Activated CD4-positive, CD25-positive, alpha-beta regulatory T cell treated with anti-CD3 and anti-CD28 coated beads, Interleukin-2, amount 50 U/mL, for 72 hours (primary cell): ENCODE results near the gene CSNK2A3.
"Not testable (repeated sequence)": the region's sequence is repeated elsewhere in the genome, so short reads cannot be mapped to it uniquely, and the experiment has no call there.

ENCODE experiments used
- DNase-seq: peaks from one replicate; pipeline ENCODE4 v3.0.0; 2021

The CSNK2A3 gene

DNA sequence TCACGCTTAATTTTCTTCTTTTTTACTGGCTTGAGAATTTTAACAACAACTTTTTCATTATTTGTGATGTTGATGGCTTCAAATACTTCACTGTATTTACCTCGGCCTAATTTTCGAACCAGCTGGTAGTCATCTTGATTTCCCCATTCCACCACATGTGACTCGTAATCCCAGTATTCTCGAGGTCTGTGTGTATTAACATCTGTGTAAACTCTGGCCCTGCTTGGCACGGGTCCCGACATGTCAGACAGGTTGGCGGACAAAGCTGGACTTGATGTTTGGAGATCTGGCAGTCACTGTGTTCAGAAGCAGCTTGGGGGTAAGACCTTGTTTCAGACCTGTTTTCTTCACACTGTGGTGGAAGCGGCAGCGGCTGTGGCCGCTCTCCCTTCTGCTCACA lies at the start of gene CSNK2A3:
TSS of gene CSNK2A3 (minus strand) at position 373 of the 400 bp plus-strand sequence. CDS start at position 242, 131 bp downstream.
- not testable (repeated sequence) for DNase-seq

DNA sequence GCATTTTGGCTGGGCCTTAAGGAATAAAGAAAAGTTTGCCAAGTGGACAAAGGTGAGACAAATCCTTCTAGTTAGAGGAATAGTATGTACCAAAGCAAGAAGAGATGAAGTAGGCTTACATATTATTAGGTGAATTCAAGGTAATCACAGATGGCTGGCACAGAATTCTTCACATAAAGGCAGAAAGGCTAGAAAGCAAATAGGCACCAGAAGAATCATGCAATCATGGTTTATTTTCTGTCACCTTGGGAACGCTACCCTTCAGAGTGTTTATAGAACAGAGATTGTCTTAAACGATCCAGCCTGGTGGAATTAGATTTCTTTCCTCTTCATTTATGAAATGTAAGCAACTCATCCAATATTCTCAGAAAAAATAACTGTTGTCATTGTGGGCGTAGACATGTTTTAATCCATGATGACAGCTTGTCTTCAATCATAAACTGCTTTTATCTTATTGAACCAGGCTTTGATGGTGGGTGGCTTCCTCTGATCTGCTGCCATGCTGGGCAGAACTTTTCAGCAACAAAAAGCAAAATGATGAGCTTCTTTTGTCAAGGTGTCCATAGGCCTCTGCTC lies 49.0 kb upstream of the CSNK2A3 start:
- no peak for DNase-seq

DNA sequence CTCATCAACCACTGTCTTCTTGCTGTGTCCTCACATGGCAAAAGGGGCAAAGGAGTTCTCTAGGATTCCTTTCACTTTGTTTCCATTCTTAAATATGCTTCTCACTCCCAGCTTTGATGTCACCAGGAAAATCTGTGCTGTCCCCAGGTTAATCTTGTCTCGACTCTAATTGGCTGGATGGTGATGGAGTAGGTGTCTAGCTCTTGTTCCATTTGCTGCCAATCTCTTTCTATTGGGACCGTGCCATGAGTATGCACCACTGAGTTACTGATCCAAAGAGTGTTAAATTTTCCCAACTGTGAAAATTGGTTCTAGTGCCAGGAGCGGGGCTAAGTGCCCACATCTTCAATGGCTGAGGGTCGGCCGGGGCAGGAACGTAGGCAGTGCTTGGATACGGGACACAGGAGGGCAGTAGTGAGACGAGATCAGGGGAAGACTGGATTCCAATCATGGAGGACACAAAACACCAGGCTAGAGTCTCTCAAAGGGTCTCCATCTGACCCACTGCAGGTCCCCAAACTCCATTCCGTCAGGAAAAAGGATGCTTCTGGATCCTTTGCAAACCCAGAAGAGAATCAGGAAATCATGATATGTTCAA lies 47.7 kb upstream of the CSNK2A3 start:
- DNase-seq, result no peak

DNA sequence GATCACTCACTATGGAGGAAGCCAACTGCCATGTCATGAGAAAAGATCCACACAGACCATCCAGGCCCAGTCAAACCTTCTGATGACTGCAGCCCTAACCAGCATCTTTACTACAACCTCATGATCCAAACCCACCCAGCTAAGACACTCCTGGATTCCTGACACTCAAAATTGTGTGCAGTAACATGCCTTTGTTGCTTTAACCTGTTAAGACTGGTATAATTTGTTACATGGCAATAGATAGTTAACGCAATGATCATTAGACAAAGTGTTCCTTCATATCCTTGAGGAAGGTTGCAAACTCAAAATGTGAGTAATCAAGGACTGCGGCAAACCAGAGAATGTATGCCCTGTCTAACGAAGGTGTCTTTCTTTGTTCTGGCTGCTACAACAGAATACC lies 47.1 kb upstream of the CSNK2A3 start:
- no peak for DNase-seq

DNA sequence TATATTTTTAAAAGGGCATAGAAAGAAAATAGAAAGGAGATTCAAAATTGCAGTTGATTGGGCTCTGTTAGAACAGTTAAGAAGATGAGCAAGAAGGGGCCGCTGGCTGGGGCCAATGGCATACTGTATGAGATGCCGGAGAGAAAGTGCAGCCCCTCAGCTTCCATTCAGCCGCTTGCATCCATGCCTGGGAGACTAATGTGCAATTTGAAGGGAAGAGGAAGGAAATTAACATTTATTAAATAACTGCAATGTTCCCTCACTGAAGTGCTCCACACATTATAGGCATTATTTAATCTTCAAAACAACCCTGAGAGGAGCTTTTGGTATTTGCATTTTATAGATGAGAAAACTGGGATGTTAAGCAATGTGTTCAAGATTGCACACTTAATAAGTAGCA lies 44.7 kb upstream of the CSNK2A3 start:
- DNase-seq, result no peak

DNA sequence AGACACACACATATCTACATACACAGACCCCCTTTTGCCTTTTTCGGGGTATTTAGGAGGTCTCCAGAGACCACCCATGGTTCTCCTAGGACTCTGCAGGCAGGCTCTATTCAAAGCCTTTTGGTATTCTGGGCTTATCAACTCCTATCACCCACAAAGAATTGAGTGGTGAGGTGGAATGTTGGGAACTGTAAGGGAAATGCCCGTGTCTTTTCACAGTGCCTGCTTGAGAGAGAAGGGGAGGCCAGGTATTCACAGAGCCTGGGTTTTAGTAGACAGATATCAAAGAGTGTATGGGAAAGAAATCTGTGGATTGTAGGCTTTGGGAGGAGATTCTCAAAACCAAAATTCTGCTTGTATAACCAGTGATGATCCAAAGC lies 44.0 kb upstream of the CSNK2A3 start:
- DNase-seq, result no peak

DNA sequence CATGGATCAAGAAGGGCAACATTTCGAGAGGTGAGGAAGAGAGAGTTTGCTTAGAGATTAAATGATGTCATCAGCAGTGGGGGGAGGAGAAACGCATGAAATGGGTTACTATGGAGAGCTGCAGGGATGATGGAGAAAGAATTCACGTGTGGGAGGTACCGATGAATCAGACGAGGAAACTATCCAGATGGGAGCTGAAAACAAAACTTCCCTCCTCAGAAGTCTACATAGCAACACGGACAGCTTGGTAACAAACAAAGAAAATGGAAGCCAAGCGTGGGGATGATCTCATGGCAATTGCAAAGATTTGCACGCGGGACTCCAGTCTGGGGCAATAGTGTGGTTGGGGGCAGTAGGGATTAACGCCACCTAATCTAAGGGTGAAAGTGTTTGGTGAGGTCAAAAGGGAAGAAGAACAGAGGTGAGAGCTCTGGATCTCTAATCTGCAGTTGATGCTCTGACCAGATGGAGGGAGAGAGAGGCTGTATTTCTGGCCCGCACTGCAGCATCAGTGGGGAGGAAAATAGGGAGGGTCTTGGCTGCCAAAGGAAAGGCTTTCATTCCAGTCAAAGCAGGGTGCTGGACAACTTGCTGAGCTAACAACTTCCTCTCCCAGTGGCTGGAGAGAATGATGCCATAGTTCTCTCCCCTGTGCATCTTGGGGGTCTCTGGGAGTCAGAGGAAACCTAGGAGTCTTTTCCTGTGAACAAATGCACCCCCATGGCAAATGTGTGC lies 43.4 kb upstream of the CSNK2A3 start:
- DNase-seq, result no peak

DNA sequence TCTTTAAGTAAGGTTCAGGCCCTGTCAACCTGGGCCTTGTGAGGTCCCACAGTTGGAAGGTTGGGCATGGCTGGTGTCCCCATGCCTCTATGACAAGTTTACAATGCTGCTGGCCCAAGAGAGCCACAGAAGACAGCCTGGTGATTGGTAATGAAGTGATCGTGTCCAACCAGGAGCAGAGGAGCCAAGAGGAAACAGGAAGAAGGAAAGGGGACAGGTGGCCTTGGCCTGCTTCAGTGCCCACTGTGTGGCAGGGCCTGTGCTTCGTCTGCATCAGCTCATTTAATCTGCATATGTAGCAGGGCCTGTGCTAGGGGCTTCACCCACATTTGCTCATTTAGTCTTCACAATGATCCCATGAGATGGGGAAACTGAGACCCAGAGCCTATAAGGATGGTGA lies 42.1 kb upstream of the CSNK2A3 start:
- no peak for DNase-seq

DNA sequence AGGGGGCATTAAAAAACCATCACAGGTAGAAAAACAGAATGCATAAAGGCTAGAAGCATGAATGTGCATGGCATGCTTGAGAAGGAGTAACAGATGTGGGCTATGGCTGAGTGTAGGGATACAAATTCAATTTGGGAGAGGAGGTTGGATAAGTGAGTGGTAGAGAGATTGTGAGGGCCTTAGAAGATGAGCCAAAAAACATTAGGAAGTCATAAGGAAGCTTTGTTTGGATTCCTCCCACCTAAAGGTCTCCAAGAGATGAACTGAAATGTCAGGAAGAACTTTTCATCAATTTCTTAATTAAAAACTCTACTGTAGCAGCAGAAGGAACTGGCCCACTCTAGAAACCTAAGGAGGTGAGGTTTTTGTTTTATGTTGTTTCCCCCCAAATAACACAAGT lies 41.2 kb upstream of the CSNK2A3 start:
- DNase-seq, result no peak

DNA sequence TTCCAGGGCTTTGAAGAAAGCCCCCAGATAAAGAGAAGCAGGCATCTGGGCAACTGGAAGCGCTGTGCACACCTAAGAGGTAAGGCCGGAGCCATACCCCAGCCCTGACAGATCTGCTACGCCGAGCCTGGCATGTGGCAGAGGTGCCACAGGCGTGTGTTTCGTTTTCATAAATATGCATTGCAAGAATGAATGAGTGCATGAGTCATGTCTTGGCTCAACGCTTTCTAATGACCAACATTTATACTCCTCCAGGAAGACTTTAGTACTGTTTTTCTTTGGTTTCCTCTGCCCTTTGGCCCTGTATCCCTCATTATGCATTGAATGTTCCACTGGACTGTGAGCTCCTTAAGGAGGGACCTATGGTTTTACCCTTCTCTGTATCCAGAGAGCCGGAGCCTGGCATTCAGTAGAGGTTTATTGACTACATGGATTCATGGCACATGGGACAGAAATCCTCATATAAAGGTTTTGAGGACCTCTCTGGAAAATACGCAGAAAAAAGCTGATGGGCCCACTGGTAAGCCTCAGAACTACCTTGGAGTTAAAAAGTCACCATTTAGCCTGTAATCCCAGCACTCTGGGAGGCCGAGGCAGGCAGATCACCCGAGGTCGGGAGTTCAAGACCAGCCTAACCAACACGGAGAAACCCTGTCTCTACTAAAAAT lies 38.9 kb upstream of the CSNK2A3 start:
- DNase-seq, result no peak

DNA sequence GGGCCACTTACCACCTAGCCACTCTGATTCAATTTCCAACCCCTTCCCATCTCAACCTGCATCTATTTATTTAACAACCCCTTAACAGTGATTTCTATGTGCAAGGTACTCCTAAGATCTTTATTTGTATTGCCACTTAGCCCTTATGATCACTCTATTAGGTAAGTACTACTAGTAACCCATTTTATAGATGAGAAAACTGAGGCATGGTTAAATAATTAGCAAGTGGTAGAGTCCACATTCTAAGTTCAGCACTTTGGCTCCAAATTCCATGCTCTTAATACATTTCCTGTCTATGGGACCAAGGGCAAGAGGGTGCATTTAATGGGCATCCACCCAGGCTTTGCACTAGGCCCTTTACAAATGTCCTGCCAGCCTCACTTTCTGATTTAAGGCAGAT lies 38.1 kb upstream of the CSNK2A3 start:
- no peak for DNase-seq

DNA sequence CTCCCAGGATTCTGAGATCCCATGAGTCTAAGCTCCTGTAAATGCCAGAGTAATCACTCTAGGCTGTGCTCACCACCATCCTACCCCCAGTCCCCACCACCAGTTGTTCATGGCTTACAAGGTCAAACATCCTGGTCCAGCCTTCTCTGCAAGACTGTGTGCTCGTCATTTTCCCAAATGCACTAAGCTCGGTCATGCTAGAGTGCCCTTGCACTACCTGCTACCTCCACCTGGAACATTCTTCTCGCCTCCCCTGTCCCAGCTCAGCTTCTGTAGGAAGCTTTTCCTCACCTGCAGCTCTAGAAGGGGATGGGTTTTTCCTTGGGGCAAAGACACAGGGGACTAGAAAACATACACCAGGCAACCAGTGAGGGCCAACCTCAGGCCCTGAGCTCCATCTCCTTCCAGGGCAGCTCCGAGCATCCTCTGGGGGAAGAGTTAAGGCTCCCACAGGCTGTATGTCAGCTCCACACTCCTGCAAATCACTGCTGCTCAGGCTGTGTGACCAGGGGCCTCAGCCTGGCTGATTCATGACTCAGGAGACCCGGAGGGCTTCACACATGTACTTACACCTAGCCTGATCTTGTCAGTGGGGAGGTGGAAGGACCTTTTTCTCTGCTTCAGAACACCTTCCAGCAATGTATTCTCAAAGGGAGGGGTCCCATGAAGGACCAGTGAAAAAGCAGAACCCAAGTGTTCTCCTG lies 37.2 kb upstream of the CSNK2A3 start:
- DNase-seq, result no peak

DNA sequence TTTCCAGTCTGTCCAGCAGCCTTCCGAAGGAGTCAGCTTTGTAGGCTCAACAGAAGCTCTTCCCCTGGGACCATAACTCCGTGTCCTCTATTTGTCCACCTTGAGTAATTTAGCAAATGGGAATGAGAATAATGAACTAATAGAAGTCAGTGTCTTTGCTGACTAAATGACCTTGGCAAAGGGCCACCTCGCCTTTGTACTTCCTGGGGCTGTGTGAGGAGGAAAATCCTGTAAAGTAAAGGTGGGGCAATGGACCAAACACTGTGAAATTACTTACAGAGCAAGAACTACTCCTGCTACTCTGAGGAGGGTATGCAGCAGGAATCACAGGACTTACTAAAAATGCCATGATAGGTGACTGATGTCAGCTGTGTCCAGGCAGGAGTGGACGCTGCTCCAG lies 36.2 kb upstream of the CSNK2A3 start:
- no peak for DNase-seq

DNA sequence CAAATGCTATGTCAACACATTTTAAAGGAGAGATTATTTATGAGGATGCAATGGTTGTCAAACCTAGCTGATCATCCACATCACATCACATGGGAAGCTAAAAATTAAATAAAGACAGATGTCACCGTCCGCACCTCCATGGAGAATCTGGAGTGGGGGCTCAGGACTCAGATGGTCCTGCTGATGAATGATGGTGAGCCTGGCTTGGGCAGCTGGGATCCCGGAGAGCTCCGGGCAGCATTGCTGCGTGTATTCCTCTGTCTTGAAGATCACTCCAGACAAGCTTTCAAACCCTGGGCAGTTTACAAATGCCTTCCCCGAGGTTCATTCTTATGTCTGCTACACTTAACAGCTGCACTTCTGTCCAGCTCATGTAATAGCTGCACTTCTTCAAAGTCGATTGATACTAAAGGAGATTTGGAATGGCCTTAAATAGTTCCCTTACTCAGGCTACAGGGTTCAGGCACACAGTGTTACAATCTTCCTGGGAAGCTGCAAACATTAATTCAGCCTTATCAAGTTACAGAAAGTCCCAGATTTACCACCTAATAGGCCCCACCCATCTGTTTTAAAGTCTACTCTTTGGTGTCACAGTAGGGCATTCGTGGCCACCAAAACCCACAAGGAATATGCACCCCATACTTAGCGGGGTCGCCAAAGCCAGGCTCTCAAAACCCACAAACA lies 34.7 kb upstream of the CSNK2A3 start:
- DNase-seq, result no peak

DNA sequence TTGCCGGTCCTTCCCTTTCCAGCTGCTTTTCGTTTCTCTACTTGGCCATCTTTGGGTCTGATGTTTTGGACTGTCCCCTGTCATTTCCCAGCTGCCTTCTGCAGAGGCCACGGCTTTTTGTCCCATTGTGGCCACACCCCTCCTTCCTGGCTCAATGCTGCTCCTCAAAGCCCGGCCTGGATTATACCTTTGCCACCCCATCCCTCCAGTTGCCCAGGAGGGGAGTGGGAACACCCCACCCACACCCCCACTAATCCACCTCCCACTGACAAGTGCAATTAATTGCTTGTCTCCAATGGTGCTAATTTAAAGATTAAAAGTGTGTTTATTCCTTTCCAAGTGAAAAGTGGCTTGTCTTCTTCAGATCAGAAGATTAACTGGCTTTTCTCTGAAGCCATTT lies 34.2 kb upstream of the CSNK2A3 start:
- DNase-seq, result no peak

DNA sequence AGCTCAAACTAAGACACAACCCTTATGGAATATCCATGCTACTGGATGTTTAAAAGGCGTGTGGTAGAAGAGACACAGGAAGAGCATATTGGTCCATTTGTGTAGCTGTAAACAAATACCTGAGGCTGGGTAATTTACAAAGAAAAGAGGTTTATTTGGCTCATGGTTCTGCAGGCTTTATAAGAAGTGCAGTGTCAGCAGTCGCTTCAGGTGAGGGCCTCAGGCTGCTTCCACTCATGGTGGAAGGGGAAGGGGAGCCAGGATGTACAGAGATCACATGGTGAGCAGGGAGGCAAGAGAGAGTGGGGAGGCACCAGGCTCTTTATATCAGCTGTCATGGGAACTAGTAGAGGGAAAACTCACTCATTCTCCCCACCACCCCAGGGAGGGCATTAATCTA lies 31.8 kb upstream of the CSNK2A3 start:
- DNase-seq, result no peak

DNA sequence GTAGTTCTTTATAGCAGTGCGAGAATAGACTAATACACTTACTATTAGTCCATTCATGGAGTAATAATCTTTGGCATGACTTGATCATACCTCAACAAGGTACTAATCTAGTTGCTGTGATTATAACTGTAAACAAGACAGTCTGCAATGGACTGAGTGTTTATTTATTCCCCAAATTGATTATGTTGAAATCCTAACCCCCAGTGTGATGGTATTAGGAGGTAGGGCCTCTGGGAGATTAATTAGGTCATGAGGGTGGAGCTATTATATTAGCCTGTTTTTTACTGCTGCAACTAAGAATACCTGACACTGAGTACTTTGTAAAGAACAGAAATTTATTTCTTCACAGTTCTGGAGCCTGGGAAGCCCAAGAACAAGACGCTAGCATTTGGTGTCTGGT lies 30.9 kb upstream of the CSNK2A3 start:
- no peak for DNase-seq

DNA sequence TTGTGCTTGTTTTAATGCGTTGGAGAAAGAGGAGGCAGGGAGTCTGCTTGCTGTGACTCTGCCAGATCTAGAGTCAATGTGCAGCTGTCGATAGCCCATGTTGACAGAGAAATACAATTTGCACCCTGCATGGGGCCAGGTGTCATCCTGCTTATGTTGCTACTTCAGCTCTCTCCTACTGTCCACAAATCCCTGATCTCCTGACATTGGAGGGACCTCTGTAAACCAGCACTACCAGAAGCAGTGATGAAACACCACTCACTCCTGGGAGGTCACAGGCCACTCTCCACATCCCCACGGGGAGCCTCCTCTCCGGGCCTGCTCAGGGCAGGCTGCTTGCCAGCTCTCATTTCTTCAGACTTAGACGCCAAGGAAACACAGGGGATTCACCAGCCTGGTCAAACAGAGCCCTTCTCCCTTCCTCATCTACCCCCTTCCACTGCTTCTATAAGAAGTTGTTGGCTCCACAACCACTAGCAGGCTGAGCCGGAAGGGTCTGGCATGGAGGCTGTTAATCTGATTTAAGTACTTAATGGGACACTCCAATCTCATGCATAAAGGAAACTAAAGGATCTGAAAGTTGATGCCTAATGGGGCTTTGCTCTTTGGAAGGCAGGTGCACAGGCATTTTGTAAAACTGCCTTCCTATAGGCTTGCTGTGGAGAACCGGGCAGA lies 29.9 kb upstream of the CSNK2A3 start:
- DNase-seq, result no peak

DNA sequence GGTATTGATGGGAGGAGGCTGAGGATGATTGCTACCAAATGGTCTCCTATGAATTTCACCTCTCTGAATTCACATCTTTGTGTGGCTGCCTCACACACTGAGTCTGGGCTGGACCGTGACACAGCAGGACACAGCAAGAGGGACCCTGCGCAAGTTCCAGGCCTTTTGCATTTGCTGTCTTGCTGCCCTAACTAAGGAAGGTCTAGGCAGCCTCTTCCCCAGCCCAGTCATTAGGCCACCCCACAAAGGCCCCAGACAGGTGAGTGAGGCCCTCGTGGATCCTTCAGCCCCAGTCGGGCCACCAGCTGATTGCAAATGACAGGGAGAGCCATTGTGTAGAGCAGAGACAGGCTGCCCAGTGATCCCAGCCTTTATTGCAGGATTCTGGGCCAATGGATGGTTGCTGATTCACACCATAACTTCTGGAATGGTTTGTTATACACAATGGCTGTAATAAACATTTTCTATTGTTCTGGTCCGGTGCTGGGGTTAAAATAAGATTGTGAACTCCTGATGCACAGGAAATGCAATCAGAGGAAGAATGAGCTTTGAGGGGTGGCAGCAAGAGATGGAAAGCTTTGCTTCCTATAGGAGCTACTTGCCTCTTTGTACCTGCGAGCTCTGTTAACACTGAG lies 28.5 kb upstream of the CSNK2A3 start:
- DNase-seq, result no peak

DNA sequence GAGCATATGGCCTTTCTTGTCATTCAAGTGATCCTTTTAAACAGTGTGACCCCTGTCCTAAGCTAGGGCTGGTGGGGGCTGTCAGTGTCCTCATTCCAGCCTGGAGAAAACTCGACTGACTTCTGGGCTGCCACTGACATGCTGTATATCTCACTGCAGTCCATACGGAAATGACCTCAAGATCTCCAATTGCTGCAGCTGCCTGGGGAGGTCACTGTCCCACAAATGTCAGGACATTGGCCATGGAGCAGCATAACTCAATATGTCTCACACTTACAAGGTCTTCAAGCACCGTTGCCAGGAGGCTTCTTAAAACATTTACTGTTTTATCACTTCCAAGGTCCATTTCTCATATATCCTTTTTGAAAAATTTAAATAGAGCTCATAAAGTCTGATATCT lies 27.8 kb upstream of the CSNK2A3 start:
- DNase-seq, result no peak

DNA sequence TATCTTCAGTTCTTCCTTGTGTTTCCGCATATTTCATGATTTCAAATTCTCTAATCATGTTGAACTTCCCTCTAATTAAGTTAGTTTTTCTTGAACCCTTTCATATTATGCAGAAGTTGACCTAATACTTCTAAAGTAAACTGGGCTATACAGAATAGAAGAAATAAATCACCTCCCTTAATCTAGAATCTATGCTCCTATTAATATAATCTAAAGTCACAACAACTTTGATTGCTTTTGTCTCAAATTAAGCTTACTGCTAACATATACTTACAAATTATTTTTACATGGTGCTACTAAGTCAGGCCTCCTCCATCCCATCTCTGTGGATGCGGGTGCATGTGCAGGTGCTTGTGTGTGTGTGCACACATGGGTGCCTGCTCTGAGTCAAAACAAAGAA lies 27.3 kb upstream of the CSNK2A3 start:
- no peak for DNase-seq

DNA sequence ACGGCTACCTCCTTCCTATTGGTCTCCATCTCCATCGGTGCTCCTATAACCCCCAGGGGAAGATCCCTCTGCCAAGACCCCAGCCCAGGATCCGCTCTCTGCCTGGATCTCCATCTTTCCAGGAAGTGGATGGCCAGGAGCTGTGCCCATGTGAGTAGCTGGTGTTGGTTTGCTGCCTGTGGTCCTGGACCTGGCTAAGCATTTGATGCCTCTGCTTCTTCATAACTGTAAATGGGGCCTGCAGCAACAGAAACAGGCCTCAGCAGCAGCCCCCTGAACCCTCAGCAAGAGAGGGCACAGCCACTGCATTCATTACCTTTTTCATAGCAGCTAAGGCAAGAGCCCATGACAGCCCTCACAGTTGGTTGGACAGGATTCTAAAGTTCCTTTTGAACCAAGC lies 26.6 kb upstream of the CSNK2A3 start:
- DNase-seq, result no peak
